ENCODE results near the gene TFEB. TPM values are rescaled to one million over a fixed set of nuclear protein-coding genes. Genes with fewer than 3 reads are reported as not detected.

TFEB gene
- polyA plus RNA-seq, 1 experiment: 3.9 TPM

- no peak for TF ChIP-seq CTCF (IDR thresholded peaks at IDR 0.05; ENCODE audit: low read depth, low read length)
- DNase-seq (ENCODE audit: low read depth, low spot score): no peak
- H3K9me3 ChIP-seq (ENCODE audit: control insufficient read depth, insufficient read depth, low read length): no peaks in the 10 kb centered on the region
- H3K27me3 ChIP-seq (ENCODE audit: control insufficient read depth, insufficient read depth, low read length): peaks cover 39% of the 10 kb centered on the region
- CTCF ChIA-PET: interaction anchor here (1.0 to 2.0 kb wide), 3 partner anchors 9 to 306 kb away, joined by 4 to 15 read pairs (median 8); no protein-coding TSS in a partner anchor
- no peak overlapping the region for H3K27ac ChIP-seq (ENCODE audit: low read depth, low read length)
- POLR2A ChIA-PET: no interaction called here
- no peak overlapping the region for H3K4me3 ChIP-seq (ENCODE audit: low read depth, low read length)
Observed at GRCh38 chr6:41674231-41675000, 61.0 kb downstream of the TFEB start.

GRCh38 chr6:41673704-41674000 is 61.8 kb downstream of the TFEB start:
- no peak for TF ChIP-seq CTCF (IDR thresholded peaks at IDR 0.05; ENCODE audit: low read depth, low read length)
- POLR2A ChIA-PET: no interaction called here

GRCh38 chr6:41672816-41673703 is 62.3 kb downstream of the TFEB start:
- POLR2A ChIA-PET: no interaction called here
- no peaks in the 10 kb centered on the region for H3K9me3 ChIP-seq (ENCODE audit: control insufficient read depth, insufficient read depth, low read length)
- no peak overlapping the region for H3K27ac ChIP-seq (ENCODE audit: low read depth, low read length)
- DNase-seq (ENCODE audit: low read depth, low spot score): no peak
- TF ChIP-seq CTCF (IDR thresholded peaks at IDR 0.05; ENCODE audit: low read depth, low read length): no peak
- CTCF ChIA-PET: interaction anchor here (1.2 to 2.0 kb wide), 3 partner anchors 11 to 305 kb away, joined by 6 to 15 read pairs (median 8); no protein-coding TSS in a partner anchor
- peaks cover 41% of the 10 kb centered on the region for H3K27me3 ChIP-seq (ENCODE audit: control insufficient read depth, insufficient read depth, low read length)
- H3K4me3 ChIP-seq (ENCODE audit: low read depth, low read length): no peak overlapping the region

More at GRCh38 chr6:41673704-41674000, 61.8 kb downstream of the TFEB start:
- CTCF ChIA-PET: interaction anchor here (1.2 to 2.0 kb wide), 3 partner anchors 10 to 306 kb away, joined by 6 to 15 read pairs (median 8); no protein-coding TSS in a partner anchor
- H3K27ac ChIP-seq (ENCODE audit: low read depth, low read length): no peak overlapping the region
- H3K27me3 ChIP-seq (ENCODE audit: control insufficient read depth, insufficient read depth, low read length): peaks cover 39% of the 10 kb centered on the region
- H3K9me3 ChIP-seq (ENCODE audit: control insufficient read depth, insufficient read depth, low read length): no peaks in the 10 kb centered on the region
- H3K4me3 ChIP-seq (ENCODE audit: low read depth, low read length): no peak overlapping the region
- no peak for DNase-seq (ENCODE audit: low read depth, low spot score)

GRCh38 chr6:41672016-41672415 is 63.4 kb downstream of the TFEB start:
- Histone ChIP-seq H3K27me3 (ENCODE audit: control insufficient read depth, insufficient read depth, low read length) (peaks cover 40% of the 10 kb centered on the region), H3K9me3 (ENCODE audit: control insufficient read depth, insufficient read depth, low read length) (no peaks in the 10 kb centered on the region), H3K4me3 (ENCODE audit: low read depth, low read length) (no peak overlapping the region), H3K27ac (ENCODE audit: low read depth, low read length) (no peak overlapping the region)
- no peak for TF ChIP-seq CTCF (IDR thresholded peaks at IDR 0.05; ENCODE audit: low read depth, low read length)
- DNase-seq (ENCODE audit: low read depth, low spot score): no peak
- POLR2A ChIA-PET: no interaction called here
- CTCF ChIA-PET: no interaction called here

GRCh38 chr6:41671376-41671775 is 64.0 kb downstream of the TFEB start:
- no peak for TF ChIP-seq CTCF (IDR thresholded peaks at IDR 0.05; ENCODE audit: low read depth, low read length)
- peaks cover 33% of the 10 kb centered on the region for H3K27me3 ChIP-seq (ENCODE audit: control insufficient read depth, insufficient read depth, low read length)
- no peak for DNase-seq (ENCODE audit: low read depth, low spot score)
- H3K4me3 ChIP-seq (ENCODE audit: low read depth, low read length): no peak overlapping the region
- POLR2A ChIA-PET: no interaction called here
- CTCF ChIA-PET: interaction anchor here (0.7 kb wide), 1 partner anchor 10 kb away, joined by 4 read pairs; no protein-coding TSS in a partner anchor
- H3K27ac ChIP-seq (ENCODE audit: low read depth, low read length): no peak overlapping the region
- no peaks in the 10 kb centered on the region for H3K9me3 ChIP-seq (ENCODE audit: control insufficient read depth, insufficient read depth, low read length)
